HEK293 (cell line): ENCODE results near the gene ARSB.

Source experiments
- AEBP2 ChIP-seq: fragments of 450-650 bp; formaldehyde crosslinking; IDR thresholded peaks from 2 replicates; pipeline ENCODE4 v1.5.1; 2016; ENCODE audit warnings: missing biosample characterization, missing genetic modification characterization, borderline replicate concordance
- ATF2 ChIP-seq: fragments of 450-650 bp; formaldehyde crosslinking; IDR thresholded peaks from 2 replicates; pipeline ENCODE4 v1.5.1; 2016; ENCODE audit warnings: missing biosample characterization, missing genetic modification characterization, low read depth
- FEZF1 ChIP-seq: fragments of 450-650 bp; formaldehyde crosslinking; IDR thresholded peaks from 2 replicates; pipeline ENCODE4 v1.5.1; 2016; ENCODE audit warnings: missing biosample characterization, missing genetic modification characterization
- GFI1B ChIP-seq: fragments of 450-650 bp; formaldehyde crosslinking; IDR thresholded peaks from 2 replicates; pipeline ENCODE4 v1.5.1; 2016; ENCODE audit warnings: missing biosample characterization, missing genetic modification characterization
- GLIS1 ChIP-seq: fragments of 450-650 bp; formaldehyde crosslinking; IDR thresholded peaks from 2 replicates; pipeline ENCODE4 v1.5.1; 2016; ENCODE audit warnings: missing biosample characterization, missing genetic modification characterization
- KLF8 ChIP-seq: fragments of 450-650 bp; formaldehyde crosslinking; IDR thresholded peaks from 2 replicates; pipeline ENCODE4 v1.5.1; 2016; ENCODE audit warnings: missing biosample characterization, missing genetic modification characterization
- MZF1 ChIP-seq: fragments of 450-650 bp; formaldehyde crosslinking; IDR thresholded peaks from 2 replicates; pipeline ENCODE4 v1.5.1; 2017; ENCODE audit warnings: missing biosample characterization, missing genetic modification characterization, borderline replicate concordance
- PRDM1 ChIP-seq: fragments of 450-650 bp; formaldehyde crosslinking; IDR thresholded peaks from 2 replicates; pipeline ENCODE4; 2016; ENCODE audit warnings: missing biosample characterization, missing genetic modification characterization
- ZBTB10 ChIP-seq: fragments of 450-650 bp; formaldehyde crosslinking; IDR thresholded peaks from 2 replicates; pipeline ENCODE4 v1.5.1; 2016; ENCODE audit warnings: missing biosample characterization, missing genetic modification characterization
- ZBTB20 ChIP-seq: fragments of 450-650 bp; formaldehyde crosslinking; IDR thresholded peaks from 2 replicates; pipeline ENCODE4 v1.5.1; 2016; ENCODE audit warnings: missing biosample characterization, missing genetic modification characterization
- ZBTB26 ChIP-seq: fragments of 450-650 bp; formaldehyde crosslinking; optimal IDR thresholded peaks from 2 replicates; pipeline ENCODE3; 2016; ENCODE audit warnings: missing biosample characterization, mild to moderate bottlenecking, missing genetic modification characterization
- ZNF140 ChIP-seq: fragments of 450-650 bp; formaldehyde crosslinking; IDR thresholded peaks from 2 replicates; pipeline ENCODE4 v1.5.1; 2016; ENCODE audit warnings: missing biosample characterization, missing genetic modification characterization
- ZNF146 ChIP-seq: fragments of 450-650 bp; formaldehyde crosslinking; IDR thresholded peaks from 2 replicates; pipeline ENCODE4 v1.5.1; 2016; ENCODE audit warnings: missing biosample characterization, missing genetic modification characterization
- ZNF19 ChIP-seq: fragments of 450-650 bp; formaldehyde crosslinking; IDR thresholded peaks from 2 replicates; pipeline ENCODE4; 2016; ENCODE audit warnings: missing biosample characterization, missing genetic modification characterization, low read depth
- ZNF211 ChIP-seq: fragments of 450-650 bp; formaldehyde crosslinking; IDR thresholded peaks from 2 replicates; pipeline ENCODE4 v1.5.1; 2016; ENCODE audit warnings: low read depth, missing biosample characterization, missing genetic modification characterization
- ZNF214 ChIP-seq: fragments of 450-650 bp; formaldehyde crosslinking; IDR thresholded peaks from 2 replicates; pipeline ENCODE4 v1.5.1; 2017; ENCODE audit warnings: missing biosample characterization, mild to moderate bottlenecking, missing genetic modification characterization, borderline replicate concordance
- ZNF23 ChIP-seq: fragments of 450-650 bp; formaldehyde crosslinking; IDR thresholded peaks from 2 replicates; pipeline ENCODE4 v1.5.1; 2016; ENCODE audit warnings: missing biosample characterization, missing genetic modification characterization, borderline replicate concordance
- ZNF354C ChIP-seq: fragments of 450-650 bp; formaldehyde crosslinking; IDR thresholded peaks from 2 replicates; pipeline ENCODE4 v1.5.1; 2016; ENCODE audit warnings: missing biosample characterization, missing genetic modification characterization, low read depth, borderline replicate concordance
- ZNF366 ChIP-seq: fragments of 450-650 bp; formaldehyde crosslinking; conservative IDR thresholded peaks from 2 replicates; pipeline ENCODE4 v1.5.1; 2016; ENCODE audit warnings: missing biosample characterization, missing genetic modification characterization
- ZNF423 ChIP-seq: fragments of 450-650 bp; formaldehyde crosslinking; IDR thresholded peaks from 2 replicates; pipeline ENCODE4 v1.5.1; 2016; ENCODE audit warnings: missing biosample characterization, missing genetic modification characterization
- ZNF501 ChIP-seq: fragments of 450-650 bp; formaldehyde crosslinking; IDR thresholded peaks from 2 replicates; pipeline ENCODE4 v1.5.1; 2016; ENCODE audit warnings: missing biosample characterization, missing genetic modification characterization
- ZNF555 ChIP-seq: fragments of 450-650 bp; formaldehyde crosslinking; conservative IDR thresholded peaks from 2 replicates; pipeline ENCODE4 v1.5.1; 2017; ENCODE audit warnings: missing biosample characterization, mild to moderate bottlenecking, missing genetic modification characterization, inconsistent platforms
- ZNF639 ChIP-seq: fragments of 450-650 bp; formaldehyde crosslinking; IDR thresholded peaks from 2 replicates; pipeline ENCODE4 v1.5.1; 2016; ENCODE audit warnings: missing biosample characterization, missing genetic modification characterization
- ZNF776 ChIP-seq: fragments of 450-650 bp; formaldehyde crosslinking; IDR thresholded peaks from 2 replicates; pipeline ENCODE4 v1.5.0; 2017; ENCODE audit warnings: missing biosample characterization, missing genetic modification characterization, borderline replicate concordance
- ZNF791 ChIP-seq: fragments of 450-650 bp; formaldehyde crosslinking; IDR thresholded peaks from 2 replicates; pipeline ENCODE4 v1.5.1; 2016; ENCODE audit warnings: missing biosample characterization, missing genetic modification characterization
- TF ChIP-seq, protein P1 (sequence below): fragments of 450-650 bp; formaldehyde crosslinking; conservative IDR thresholded peaks from 2 replicates; pipeline ENCODE4 v1.5.1; 2016; ENCODE audit warnings: low read depth, missing biosample characterization, missing genetic modification characterization
- TF ChIP-seq, protein P2 (sequence below): fragments of 450-650 bp; formaldehyde crosslinking; IDR thresholded peaks from 2 replicates; pipeline ENCODE4 v1.5.1; 2016; ENCODE audit warnings: missing biosample characterization, missing genetic modification characterization

The ARSB gene

DNA sequence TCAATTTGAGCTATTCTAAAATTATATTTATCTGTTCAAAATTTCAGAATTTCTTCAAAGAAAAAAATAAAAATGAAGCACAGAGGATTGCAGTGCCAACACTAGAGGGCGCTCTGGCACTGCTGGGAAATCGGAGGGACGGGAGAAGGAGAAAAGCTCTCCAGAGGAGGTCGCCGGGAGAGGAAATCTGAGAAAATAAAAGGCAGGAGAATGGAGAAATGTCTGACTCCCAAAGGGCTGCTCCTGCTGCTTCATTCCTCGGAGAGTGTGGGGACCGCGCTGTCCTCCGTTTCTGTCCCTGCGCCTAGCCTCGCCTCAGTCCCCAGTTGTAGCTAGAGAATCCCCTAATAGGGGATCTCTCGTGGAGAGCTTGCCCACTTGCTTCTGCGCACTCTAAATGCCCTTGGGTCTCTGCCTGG lies 40.0 kb upstream of the ARSB start (continued):
- TF ChIP-seq, protein P1, sequence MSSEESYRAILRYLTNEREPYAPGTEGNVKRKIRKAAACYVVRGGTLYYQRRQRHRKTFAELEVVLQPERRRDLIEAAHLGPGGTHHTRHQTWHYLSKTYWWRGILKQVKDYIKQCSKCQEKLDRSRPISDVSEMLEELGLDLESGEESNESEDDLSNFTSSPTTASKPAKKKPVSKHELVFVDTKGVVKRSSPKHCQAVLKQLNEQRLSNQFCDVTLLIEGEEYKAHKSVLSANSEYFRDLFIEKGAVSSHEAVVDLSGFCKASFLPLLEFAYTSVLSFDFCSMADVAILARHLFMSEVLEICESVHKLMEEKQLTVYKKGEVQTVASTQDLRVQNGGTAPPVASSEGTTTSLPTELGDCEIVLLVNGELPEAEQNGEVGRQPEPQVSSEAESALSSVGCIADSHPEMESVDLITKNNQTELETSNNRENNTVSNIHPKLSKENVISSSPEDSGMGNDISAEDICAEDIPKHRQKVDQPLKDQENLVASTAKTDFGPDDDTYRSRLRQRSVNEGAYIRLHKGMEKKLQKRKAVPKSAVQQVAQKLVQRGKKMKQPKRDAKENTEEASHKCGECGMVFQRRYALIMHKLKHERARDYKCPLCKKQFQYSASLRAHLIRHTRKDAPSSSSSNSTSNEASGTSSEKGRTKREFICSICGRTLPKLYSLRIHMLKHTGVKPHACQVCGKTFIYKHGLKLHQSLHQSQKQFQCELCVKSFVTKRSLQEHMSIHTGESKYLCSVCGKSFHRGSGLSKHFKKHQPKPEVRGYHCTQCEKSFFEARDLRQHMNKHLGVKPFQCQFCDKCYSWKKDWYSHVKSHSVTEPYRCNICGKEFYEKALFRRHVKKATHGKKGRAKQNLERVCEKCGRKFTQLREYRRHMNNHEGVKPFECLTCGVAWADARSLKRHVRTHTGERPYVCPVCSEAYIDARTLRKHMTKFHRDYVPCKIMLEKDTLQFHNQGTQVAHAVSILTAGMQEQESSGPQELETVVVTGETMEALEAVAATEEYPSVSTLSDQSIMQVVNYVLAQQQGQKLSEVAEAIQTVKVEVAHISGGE (tag by site-specific recombination) = no peak
- TF ChIP-seq ZNF791 (tag by site-specific recombination) = no peak
- no peak for TF ChIP-seq ZBTB10 (tag by site-specific recombination)
- no peak for TF ChIP-seq FEZF1 (tag by site-specific recombination)
- TF ChIP-seq ZNF501 = no peak
- peak; percentile 44 for TF ChIP-seq GLIS1 (tag by site-specific recombination)
- TF ChIP-seq ZNF776 (tag by site-specific recombination) = no peak
- TF ChIP-seq ZNF423 (tag by site-specific recombination) = no peak
- TF ChIP-seq PRDM1 = peak; percentile 77
- no peak for TF ChIP-seq ZNF354C (tag by site-specific recombination)
- TF ChIP-seq ZNF19 (tag by site-specific recombination) = no peak
- TF ChIP-seq ZNF366 (tag by site-specific recombination) = peak; percentile 47
- no peak for TF ChIP-seq KLF8 (tag by site-specific recombination)
- TF ChIP-seq ZBTB26 (tag by site-specific recombination) = no peak
- TF ChIP-seq ZNF639 = no peak
- TF ChIP-seq GFI1B (tag by site-specific recombination) = no peak
- peak; percentile 93 for TF ChIP-seq MZF1 (tag by site-specific recombination)
- no peak for TF ChIP-seq ZBTB20 (tag by site-specific recombination)
- TF ChIP-seq ZNF140 (tag by site-specific recombination) = no peak
- TF ChIP-seq, protein P2, sequence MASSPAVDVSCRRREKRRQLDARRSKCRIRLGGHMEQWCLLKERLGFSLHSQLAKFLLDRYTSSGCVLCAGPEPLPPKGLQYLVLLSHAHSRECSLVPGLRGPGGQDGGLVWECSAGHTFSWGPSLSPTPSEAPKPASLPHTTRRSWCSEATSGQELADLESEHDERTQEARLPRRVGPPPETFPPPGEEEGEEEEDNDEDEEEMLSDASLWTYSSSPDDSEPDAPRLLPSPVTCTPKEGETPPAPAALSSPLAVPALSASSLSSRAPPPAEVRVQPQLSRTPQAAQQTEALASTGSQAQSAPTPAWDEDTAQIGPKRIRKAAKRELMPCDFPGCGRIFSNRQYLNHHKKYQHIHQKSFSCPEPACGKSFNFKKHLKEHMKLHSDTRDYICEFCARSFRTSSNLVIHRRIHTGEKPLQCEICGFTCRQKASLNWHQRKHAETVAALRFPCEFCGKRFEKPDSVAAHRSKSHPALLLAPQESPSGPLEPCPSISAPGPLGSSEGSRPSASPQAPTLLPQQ = no peak
- TF ChIP-seq ZNF23 (tag by site-specific recombination) = no peak
- no peak for TF ChIP-seq ZNF214 (tag by site-specific recombination)
- TF ChIP-seq AEBP2 = no peak
- no peak for TF ChIP-seq ZNF555
- TF ChIP-seq ZNF211 (tag by site-specific recombination) = no peak
- TF ChIP-seq ATF2 = no peak
- TF ChIP-seq ZNF146 (tag by site-specific recombination) = no peak
